MCF 10A (cell line): Measurements from ENCODE around the gene CHRNE. TPM values are rescaled to one million over a fixed set of nuclear protein-coding genes. Genes with fewer than 3 reads are reported as not detected.

Experiments
- BruUV-seq: library from RNA; stranded (reverse); fragments of 400-500 nt; replicated peaks from 2 replicates; lab custom pipeline; 2021; lab: Mats Ljungman, UMichigan
- CTCF ChIA-PET: fragments of 300-600 bp; sonication (Branson Sonifier 250); formaldehyde crosslinking; extraction: SDS; loops from one replicate; lab custom pipeline; 2021; ENCODE audit warnings: antibody characterized with exemption, inconsistent platforms; lab: Yijun Ruan, JAX
- POLR2A ChIA-PET: fragments of 300-600, 350-650 bp; sonication (Branson Sonifier 250); formaldehyde crosslinking; extraction: SDS; loops from one replicate; lab custom pipeline; 2020; ENCODE audit warnings: antibody characterized with exemption, inconsistent platforms; lab: Yijun Ruan, JAX
- DNase-seq: peaks from one replicate; pipeline ENCODE4 v3.0.0-alpha.2; 2018; ENCODE audit not compliant: unreplicated experiment
- H3K27ac Mint-ChIP-seq: one replicate; pipeline ENCODE4 v1.8.0; 2022; ENCODE audit warnings: mild to moderate bottlenecking, low read depth, mixed read lengths; ENCODE audit not compliant: unreplicated experiment
- H3K27me3 Mint-ChIP-seq: one replicate; pipeline ENCODE4 v1.8.0; 2022; ENCODE audit warnings: mixed read lengths; ENCODE audit not compliant: insufficient read depth, unreplicated experiment
- H3K36me3 Mint-ChIP-seq: one replicate; pipeline ENCODE4 v1.8.0; 2022; ENCODE audit warnings: mild to moderate bottlenecking, moderate library complexity, mixed read lengths; ENCODE audit not compliant: insufficient read depth, unreplicated experiment
- H3K4me1 Mint-ChIP-seq: one replicate; pipeline ENCODE4 v1.8.0; 2022; ENCODE audit warnings: mixed read lengths; ENCODE audit not compliant: insufficient read depth, unreplicated experiment
- H3K4me3 Mint-ChIP-seq: one replicate; pipeline ENCODE4 v1.8.0; 2022; ENCODE audit warnings: mild to moderate bottlenecking, moderate library complexity, mixed read lengths; ENCODE audit not compliant: unreplicated experiment
- H3K9me3 Mint-ChIP-seq: one replicate; pipeline ENCODE4 v1.8.0; 2022; ENCODE audit warnings: mixed read lengths; ENCODE audit not compliant: unreplicated experiment
- CTCF ChIP-seq: fragments of 200-600 bp; IDR thresholded peaks from one replicate; pipeline ENCODE4 v1.8.0; 2022; ENCODE audit warnings: antibody characterized with exemption, mild to moderate bottlenecking; ENCODE audit not compliant: unreplicated experiment
- intact Hi-C: fragments of 100-400 bp; cut with micrococcal nuclease; formaldehyde crosslinking; loops from 2 replicates; pipeline ENCODE4 v1.14.1; 2022
- total RNA-seq: library from RNA; stranded (reverse); gene quantifications from 2 replicates; pipeline ENCODE4 v1.2.3, GENCODE V29; 2022

The CHRNE gene
- total RNA-seq, 1 experiment from 2014 or later = not detected

DNA sequence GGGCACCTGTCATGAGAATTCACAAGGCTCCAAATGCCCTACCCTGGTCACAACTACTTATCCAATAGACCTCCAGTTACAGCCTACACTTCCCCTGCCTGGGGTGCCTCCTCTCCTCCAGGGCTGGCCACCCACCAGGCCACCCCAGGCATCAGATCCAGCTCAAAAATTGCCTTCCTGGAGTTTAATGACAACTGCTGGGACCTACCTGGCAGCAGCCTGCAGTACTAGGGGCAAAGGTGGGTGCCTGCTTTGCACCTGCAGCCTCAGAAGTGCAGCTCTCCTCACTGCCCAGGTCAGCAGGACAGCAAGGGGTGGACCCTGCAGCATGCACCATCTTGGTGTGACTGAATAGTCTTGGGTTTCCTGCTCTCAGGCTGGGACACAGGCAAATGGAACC lies 32.8 kb upstream of the CHRNE start:
- H3K9me3 Mint-ChIP-seq = no peaks in the 10 kb centered on the region
- POLR2A ChIA-PET = interaction anchor here (0.5 to 2.6 kb wide), 5 partner anchors 16 to 148 kb away, joined by 3 to 10 read pairs (median 5); partner anchors contain the start of gene SPAG7
- CTCF ChIA-PET = interaction anchor here (0.6 to 2.3 kb wide), 2 partner anchors 27 to 133 kb away, joined by 3 to 5 read pairs; no protein-coding TSS in a partner anchor
- no peak for TF ChIP-seq CTCF
- BruUV-seq = no TSS peak
- peaks cover 16% of the 10 kb centered on the region for H3K4me1 Mint-ChIP-seq
- peaks cover 44% of the 10 kb centered on the region for H3K36me3 Mint-ChIP-seq
- no peak overlapping the region for H3K27ac Mint-ChIP-seq
- DNase-seq = no peak
- H3K27me3 Mint-ChIP-seq = no peaks in the 10 kb centered on the region
- H3K4me3 Mint-ChIP-seq = no peak overlapping the region
- intact Hi-C loops = no loop called here

GRCh38 chr17:4934173-4934979 lies 31.5 kb upstream of the CHRNE start:
- H3K27ac Mint-ChIP-seq = no peak overlapping the region
- peak overlapping the region; percentile 19 for H3K4me3 Mint-ChIP-seq
- peak; percentile 42 for DNase-seq
- no peaks in the 10 kb centered on the region for H3K9me3 Mint-ChIP-seq
- intact Hi-C loops = loop anchor here (1.0 kb wide), 1 partner anchor 25 kb away; no protein-coding TSS in a partner anchor
- ChIA-PET CTCF (interaction anchor here (0.6 to 1.6 kb wide), 8 partner anchors 9 to 488 kb away, joined by 3 to 8 read pairs (median 3); no protein-coding TSS in a partner anchor), POLR2A (interaction anchor here (0.6 to 2.6 kb wide), 10 partner anchors 11 to 188 kb away, joined by 3 to 11 read pairs (median 4); no protein-coding TSS in a partner anchor)
- H3K36me3 Mint-ChIP-seq = peaks cover 38% of the 10 kb centered on the region
- BruUV-seq = no TSS peak
- H3K27me3 Mint-ChIP-seq = no peaks in the 10 kb centered on the region
- H3K4me1 Mint-ChIP-seq = peaks cover 16% of the 10 kb centered on the region
- TF ChIP-seq CTCF = peak; percentile 31

GRCh38 chr17:4933646-4934045 lies 30.7 kb upstream of the CHRNE start:
- no peak for TF ChIP-seq CTCF
- Mint-ChIP-seq H3K27ac (no peak overlapping the region), H3K4me1 (peaks cover 16% of the 10 kb centered on the region), H3K36me3 (peaks cover 41% of the 10 kb centered on the region), H3K27me3 (no peaks in the 10 kb centered on the region), H3K4me3 (peak overlapping the region; percentile 19), H3K9me3 (no peaks in the 10 kb centered on the region)
- intact Hi-C loops = loop anchor here (1.0 kb wide), 1 partner anchor 24 kb away; no protein-coding TSS in a partner anchor
- CTCF ChIA-PET = interaction anchor here (0.6 to 1.6 kb wide), 3 partner anchors 8 to 88 kb away, joined by 3 to 8 read pairs (median 4); no protein-coding TSS in a partner anchor
- no peak for DNase-seq
- POLR2A ChIA-PET = interaction anchor here (0.8 to 2.6 kb wide), 7 partner anchors 10 to 146 kb away, joined by 3 to 11 read pairs (median 5); no protein-coding TSS in a partner anchor
- BruUV-seq = no TSS peak

DNA sequence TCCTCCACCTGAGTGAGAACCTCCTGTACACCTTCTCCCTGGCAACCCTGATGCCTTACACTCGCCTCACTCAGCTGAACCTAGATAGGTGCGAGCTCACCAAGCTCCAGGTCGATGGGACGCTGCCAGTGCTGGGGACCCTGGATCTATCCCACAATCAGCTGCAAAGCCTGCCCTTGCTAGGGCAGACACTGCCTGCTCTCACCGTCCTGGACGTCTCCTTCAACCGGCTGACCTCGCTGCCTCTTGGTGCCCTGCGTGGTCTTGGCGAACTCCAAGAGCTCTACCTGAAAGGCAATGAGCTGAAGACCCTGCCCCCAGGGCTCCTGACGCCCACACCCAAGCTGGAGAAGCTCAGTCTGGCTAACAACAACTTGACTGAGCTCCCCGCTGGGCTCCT lies 29.9 kb upstream of the CHRNE start:
- no peak for DNase-seq
- POLR2A ChIA-PET = interaction anchor here (1.2 kb wide), 1 partner anchor 24 kb away, joined by 3 read pairs; no protein-coding TSS in a partner anchor
- TF ChIP-seq CTCF = no peak
- H3K27me3 Mint-ChIP-seq = no peaks in the 10 kb centered on the region
- H3K9me3 Mint-ChIP-seq = no peaks in the 10 kb centered on the region
- CTCF ChIA-PET = interaction anchor here (0.7 kb wide), 1 partner anchor 425 kb away, joined by 3 read pairs; no protein-coding TSS in a partner anchor
- intact Hi-C loops = no loop called here
- peaks cover 36% of the 10 kb centered on the region for H3K36me3 Mint-ChIP-seq
- peaks cover 11% of the 10 kb centered on the region for H3K4me1 Mint-ChIP-seq
- no peak overlapping the region for H3K27ac Mint-ChIP-seq
- H3K4me3 Mint-ChIP-seq = no peak overlapping the region
- no TSS peak for BruUV-seq
